Kidney epithelial cell (primary cell): Measurements from ENCODE around the gene NTM. TPM values are rescaled to one million over a fixed set of nuclear protein-coding genes. Genes with fewer than 3 reads are reported as not detected.

Source experiments
- DNase-seq: peaks from one replicate; pipeline ENCODE4 v3.0.0-alpha.2; 2010; ENCODE audit warnings: low read depth
- H3K27me3 ChIP-seq: 2 replicates; pipeline ENCODE4 v1.6.0; 2011; ENCODE audit warnings: low read length; ENCODE audit not compliant: control insufficient read depth, insufficient read depth
- H3K36me3 ChIP-seq: 2 replicates; pipeline ENCODE4 v1.5.1; 2011; ENCODE audit warnings: low read length; ENCODE audit not compliant: control insufficient read depth, insufficient read depth
- H3K4me3 ChIP-seq: 2 replicates; pipeline ENCODE4 v1.5.1; 2011; ENCODE audit warnings: low read depth, mild to moderate bottlenecking, control low read depth, low read length
- CTCF ChIP-seq: IDR thresholded peaks from 2 replicates; pipeline ENCODE4 v1.5.1; 2011; ENCODE audit warnings: mild to moderate bottlenecking, moderate library complexity, low read length, control low read depth, inconsistent platforms; ENCODE audit not compliant: insufficient read depth, poor library complexity, severe bottlenecking
- total RNA-seq: library from RNA; depleted of rRNA; stranded (reverse); fragments of >200 nt; gene quantifications from 2 replicates; pipeline ENCODE4 v1.2.3, GENCODE V29; 2015

Gene NTM
- total RNA-seq, 1 donor from 2014 or later, result 111 TPM

GRCh38 chr11:131645237-131645636, 274.8 kb downstream of the NTM start:
- Histone ChIP-seq H3K27me3 (no peaks in the 10 kb centered on the region), H3K36me3 (no peaks in the 10 kb centered on the region), H3K4me3 (no peak overlapping the region)
- DNase-seq, result no peak
- no peak for TF ChIP-seq CTCF

GRCh38 chr11:131649856-131650255, 279.4 kb downstream of the NTM start:
- no peaks in the 10 kb centered on the region for H3K36me3 ChIP-seq
- no peak for DNase-seq
- H3K27me3 ChIP-seq, result no peaks in the 10 kb centered on the region
- H3K4me3 ChIP-seq, result no peak overlapping the region
- TF ChIP-seq CTCF, result no peak

GRCh38 chr11:131652231-131652630, 281.8 kb downstream of the NTM start:
- no peak for DNase-seq
- Histone ChIP-seq H3K4me3 (no peak overlapping the region), H3K36me3 (no peaks in the 10 kb centered on the region), H3K27me3 (no peaks in the 10 kb centered on the region)
- no peak for TF ChIP-seq CTCF

GRCh38 chr11:131653260-131653659, 282.8 kb downstream of the NTM start:
- H3K27me3 ChIP-seq, result no peaks in the 10 kb centered on the region
- H3K36me3 ChIP-seq, result no peaks in the 10 kb centered on the region
- DNase-seq, result no peak
- no peak overlapping the region for H3K4me3 ChIP-seq
- TF ChIP-seq CTCF, result no peak

GRCh38 chr11:131654849-131655248, 284.4 kb downstream of the NTM start:
- Histone ChIP-seq H3K27me3 (peaks cover 2% of the 10 kb centered on the region), H3K4me3 (no peak overlapping the region), H3K36me3 (no peaks in the 10 kb centered on the region)
- no peak for DNase-seq
- no peak for TF ChIP-seq CTCF

- no peak for DNase-seq
- Histone ChIP-seq H3K36me3 (no peaks in the 10 kb centered on the region), H3K27me3 (peaks cover 4% of the 10 kb centered on the region), H3K4me3 (no peak overlapping the region)
- no peak for TF ChIP-seq CTCF
Observed at GRCh38 chr11:131656179-131656838, 285.9 kb downstream of the NTM start.
